ENCODE results near the gene CUX1. TPM values are rescaled to one million over a fixed set of nuclear protein-coding genes. Genes with fewer than 3 reads are reported as not detected.

CUX1 gene
- total RNA-seq, 4 donors from 2014 or later, result 40.0 to 55.9 (median 47.3) TPM

GRCh38 chr7:102284399-102284798 is 467.0 kb downstream of the CUX1 start:
- H3K9me3 ChIP-seq, result no peaks in the 10 kb centered on the region
- intact Hi-C loops (cut with DNase I), result loop anchor here (5.0 to 10.0 kb wide), 2 partner anchors 103 to 180 kb away; partner anchors contain the start of genes ALKBH4 and LRWD1
- H3K27me3 ChIP-seq, result peaks cover 0 to 15% (median 0%) of the 10 kb centered on the region in 4 donors
- TF ChIP-seq, protein P1, sequence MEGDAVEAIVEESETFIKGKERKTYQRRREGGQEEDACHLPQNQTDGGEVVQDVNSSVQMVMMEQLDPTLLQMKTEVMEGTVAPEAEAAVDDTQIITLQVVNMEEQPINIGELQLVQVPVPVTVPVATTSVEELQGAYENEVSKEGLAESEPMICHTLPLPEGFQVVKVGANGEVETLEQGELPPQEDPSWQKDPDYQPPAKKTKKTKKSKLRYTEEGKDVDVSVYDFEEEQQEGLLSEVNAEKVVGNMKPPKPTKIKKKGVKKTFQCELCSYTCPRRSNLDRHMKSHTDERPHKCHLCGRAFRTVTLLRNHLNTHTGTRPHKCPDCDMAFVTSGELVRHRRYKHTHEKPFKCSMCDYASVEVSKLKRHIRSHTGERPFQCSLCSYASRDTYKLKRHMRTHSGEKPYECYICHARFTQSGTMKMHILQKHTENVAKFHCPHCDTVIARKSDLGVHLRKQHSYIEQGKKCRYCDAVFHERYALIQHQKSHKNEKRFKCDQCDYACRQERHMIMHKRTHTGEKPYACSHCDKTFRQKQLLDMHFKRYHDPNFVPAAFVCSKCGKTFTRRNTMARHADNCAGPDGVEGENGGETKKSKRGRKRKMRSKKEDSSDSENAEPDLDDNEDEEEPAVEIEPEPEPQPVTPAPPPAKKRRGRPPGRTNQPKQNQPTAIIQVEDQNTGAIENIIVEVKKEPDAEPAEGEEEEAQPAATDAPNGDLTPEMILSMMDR (IDR thresholded peaks at IDR 0.05), result no peak
- no peak for TF ChIP-seq POLR2A (IDR thresholded peaks at IDR 0.05)
- H3K4me1 ChIP-seq, result peaks cover 18 to 44% (median 27%) of the 10 kb centered on the region in 3 donors
- H3K36me3 ChIP-seq, result no peaks in the 10 kb centered on the region
- no peak overlapping the region for H3K4me3 ChIP-seq
- no peak for DNase-seq
- WGBS, 2 donors, result 50 to 61% methylated on average over 12 of the region's 12 CpGs
- H3K27ac ChIP-seq, result no peak overlapping the region

- Histone ChIP-seq H3K9me3 (no peaks in the 10 kb centered on the region), H3K4me1 (peaks cover 18 to 39% (median 27%) of the 10 kb centered on the region in 3 donors), H3K27ac (peak overlapping the region in 3 of 4 donors; percentile 51 to 93 (median 93)), H3K36me3 (no peaks in the 10 kb centered on the region), H3K4me3 (peak overlapping the region in 1 of 4 donors; percentile 78), H3K27me3 (peaks cover 0 to 15% (median 0%) of the 10 kb centered on the region in 4 donors)
- intact Hi-C loops (cut with DNase I), result loop anchor here (5.0 to 10.0 kb wide), 2 partner anchors 102 to 180 kb away; partner anchors contain the start of genes ALKBH4 and LRWD1
- DNase-seq, result no peak
- TF ChIP-seq, protein P1 (IDR thresholded peaks at IDR 0.05), result no peak
- TF ChIP-seq POLR2A (IDR thresholded peaks at IDR 0.05), result no peak
- WGBS, 2 donors, result 37 to 39% methylated on average over 7 to 10 of the region's 19 CpGs
These were observed 467.6 kb downstream of the CUX1 start for GRCh38 chr7:102284891-102285539.

GRCh38 chr7:102285540-102286236 is 468.3 kb downstream of the CUX1 start:
- no peaks in the 10 kb centered on the region for H3K9me3 ChIP-seq
- peaks cover 0 to 15% (median 0%) of the 10 kb centered on the region in 4 donors for H3K27me3 ChIP-seq
- no peak for DNase-seq
- TF ChIP-seq, protein P1 (IDR thresholded peaks at IDR 0.05), result no peak
- H3K4me1 ChIP-seq, result peaks cover 18 to 39% (median 27%) of the 10 kb centered on the region in 3 donors
- H3K36me3 ChIP-seq, result no peaks in the 10 kb centered on the region
- WGBS, 2 donors, result 26 to 39% methylated on average over 5 of the region's 19 CpGs
- intact Hi-C loops (cut with DNase I), result loop anchor here (10.0 kb wide), 1 partner anchor 179 kb away; the partner anchor contains the start of genes ALKBH4 and LRWD1
- peak overlapping the region; percentile 50 to 83 (median 70) for H3K4me3 ChIP-seq
- peak overlapping the region; percentile 51 to 93 (median 85) for H3K27ac ChIP-seq

- peaks cover 18 to 39% (median 27%) of the 10 kb centered on the region in 3 donors for H3K4me1 ChIP-seq
- peak within 1 kb of the TSS; percentile 50 to 83 (median 70) for H3K4me3 ChIP-seq
- H3K27ac ChIP-seq, result peak within 1 kb of the TSS; percentile 51 to 93 (median 85)
- no peak for DNase-seq
- intact Hi-C loops (cut with DNase I), result loop anchor here (10.0 kb wide), 1 partner anchor 178 kb away; the partner anchor contains the start of genes ALKBH4 and LRWD1
- H3K36me3 ChIP-seq, result no peaks in the 10 kb centered on the region
- H3K27me3 ChIP-seq, result peaks cover 0 to 15% (median 0%) of the 10 kb centered on the region in 4 donors
- TF ChIP-seq POLR2A (IDR thresholded peaks at IDR 0.05), result peak in 2 of 4 donors; percentile 42 to 73
- TF ChIP-seq, protein P1 (IDR thresholded peaks at IDR 0.05), result peak in 1 of 6 experiments; percentile 5
- WGBS, 2 donors, result no CpG with 5 or more reads among the region's 116 CpGs
- H3K9me3 ChIP-seq, result no peaks in the 10 kb centered on the region
These were observed 469.0 kb downstream of the CUX1 start, which contains the start of gene SH2B2 for GRCh38 chr7:102286237-102287110. TSS of gene SH2B2 (plus strand) at chr7:102286868. CDS start at chr7:102300551, 13,683 bp downstream.

Data from esophagus squamous epithelium (tissue), 5 donors.